Measurements from ENCODE around the gene FOXK1.

The FOXK1 gene

DNA sequence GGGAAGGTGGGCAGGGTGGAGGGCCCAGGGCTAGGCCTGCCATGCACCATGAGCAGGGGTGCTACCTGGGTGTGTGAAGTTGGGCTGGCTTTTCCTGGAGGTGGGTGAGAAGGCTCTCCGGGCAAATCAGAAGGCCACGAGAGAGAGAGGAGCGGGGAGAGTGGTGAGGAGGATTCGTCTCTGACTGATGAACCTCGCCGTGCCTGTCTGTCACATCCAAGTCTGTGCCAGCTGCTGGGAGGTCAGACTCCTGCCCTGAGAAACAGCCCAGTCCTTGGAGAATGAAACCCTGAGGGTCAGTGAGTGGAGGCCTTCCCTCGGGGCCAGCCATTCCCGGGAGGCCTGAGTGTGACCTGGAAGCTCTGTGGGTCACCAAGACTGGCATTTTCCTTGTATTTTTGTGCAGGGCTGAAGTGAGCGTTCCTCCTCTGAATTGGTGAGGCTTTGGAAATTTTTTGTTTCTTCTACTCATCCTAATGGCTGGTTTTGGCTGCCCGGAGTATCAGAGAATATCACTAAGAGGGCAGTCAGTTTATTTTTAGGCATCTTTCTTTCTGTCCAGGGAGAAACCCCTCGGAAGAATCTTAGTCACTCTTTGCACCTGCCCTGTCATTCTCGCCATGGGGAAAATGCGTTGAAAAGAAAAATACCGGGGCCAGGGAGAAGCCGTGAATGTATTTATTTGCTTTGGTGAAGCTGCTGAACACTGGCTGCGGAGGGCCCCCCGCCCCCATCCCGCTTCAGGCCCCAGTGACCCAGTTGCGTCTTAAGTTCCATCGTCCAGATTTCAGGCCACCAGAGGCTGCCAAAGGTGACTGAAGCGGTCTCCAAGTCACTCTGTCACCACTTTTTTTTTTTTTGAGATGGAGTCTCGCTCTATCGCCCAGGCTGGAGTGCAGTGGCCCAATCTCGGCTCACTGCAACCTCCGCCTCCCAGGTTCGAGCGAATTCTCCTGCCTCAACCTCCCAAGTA is 86.8 kb downstream of the FOXK1 start:
- TF ChIP-seq POLR2AphosphoS5 (IDR thresholded peaks at IDR 0.05; ENCODE audit: borderline replicate concordance, low read depth, low read length) = no peak
- no peak for TF ChIP-seq FOXP2 (optimal IDR thresholded peaks at IDR 0.05; ENCODE audit: control extremely low read depth, extremely low read length, insufficient read depth)
- no peak for TF ChIP-seq EZH2 (IDR thresholded peaks at IDR 0.05)
- H3K9me3 ChIP-seq (ENCODE audit: low read depth, low read length) = no peaks in the 10 kb centered on the region
- H3K9ac ChIP-seq (ENCODE audit: insufficient read length) = no peak overlapping the region
- no peak overlapping the region for H3K4me3 ChIP-seq
- H3K36me3 ChIP-seq (ENCODE audit: insufficient read depth, low read length) = peaks cover 1% of the 10 kb centered on the region; the same call in 1 of the 2 replicates
- H3K27ac ChIP-seq = no peak overlapping the region
- no peak for DNase-seq (ENCODE audit: low read depth, low spot score)

DNA sequence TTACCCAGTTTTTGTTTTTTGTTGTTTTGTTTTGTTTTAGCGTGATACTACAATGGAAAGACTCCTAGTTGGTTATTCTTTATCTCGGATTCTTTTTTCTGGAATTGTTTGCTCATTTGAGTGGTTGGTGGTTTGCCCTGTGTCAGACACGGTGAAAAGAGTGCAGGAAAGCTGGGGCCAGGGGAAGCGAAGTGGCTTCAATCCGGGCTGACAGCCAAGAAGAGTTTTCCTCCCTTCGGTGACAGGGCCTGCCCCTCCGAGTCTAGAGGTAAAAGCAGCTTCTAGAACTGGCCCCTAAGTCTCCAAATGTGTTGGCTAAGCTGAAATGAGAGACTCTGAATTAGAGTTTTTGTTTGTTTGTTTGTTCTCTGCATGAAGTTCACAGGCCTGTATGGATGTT is 87.7 kb downstream of the FOXK1 start:
- Histone ChIP-seq H3K4me3 (no peak overlapping the region), H3K9ac (ENCODE audit: insufficient read length) (no peak overlapping the region), H3K9me3 (ENCODE audit: low read depth, low read length) (no peaks in the 10 kb centered on the region), H3K27ac (0 out of 2 replicates have a peak overlapping the region, but pooled peaks have one; percentile 36), H3K36me3 (ENCODE audit: insufficient read depth, low read length) (no peaks in the 10 kb centered on the region)
- no peak for TF ChIP-seq EZH2 (IDR thresholded peaks at IDR 0.05)
- TF ChIP-seq FOXP2 (optimal IDR thresholded peaks at IDR 0.05; ENCODE audit: control extremely low read depth, extremely low read length, insufficient read depth) = no peak
- TF ChIP-seq POLR2AphosphoS5 (IDR thresholded peaks at IDR 0.05; ENCODE audit: borderline replicate concordance, low read depth, low read length) = no peak
- DNase-seq (ENCODE audit: low read depth, low spot score) = no peak

DNA sequence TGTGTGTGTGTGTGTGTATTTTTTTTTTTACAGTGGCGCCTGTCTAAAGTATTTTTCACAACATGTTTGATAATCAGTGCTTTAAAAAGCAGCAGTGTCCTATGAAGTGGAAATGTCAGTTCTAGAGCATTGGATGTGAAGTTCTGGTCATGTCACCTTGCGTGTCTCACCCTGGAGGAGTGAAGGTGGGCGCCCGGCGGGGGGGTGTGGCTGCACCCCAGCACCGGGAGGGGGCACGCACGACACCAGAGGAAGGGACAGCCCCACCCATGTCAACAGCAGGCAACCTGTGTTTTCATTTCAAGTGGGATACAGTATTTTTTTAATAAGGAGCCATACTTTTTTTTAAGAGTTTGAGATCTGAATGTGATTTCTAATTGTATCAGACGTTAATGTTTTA is 88.8 kb downstream of the FOXK1 start:
- DNase-seq (ENCODE audit: low read depth, low spot score) = no peak
- Histone ChIP-seq H3K4me3 (no peak overlapping the region), H3K36me3 (ENCODE audit: insufficient read depth, low read length) (no peaks in the 10 kb centered on the region), H3K9me3 (ENCODE audit: low read depth, low read length) (no peaks in the 10 kb centered on the region), H3K9ac (ENCODE audit: insufficient read length) (no peak overlapping the region), H3K27ac (no peak overlapping the region)
- TF ChIP-seq FOXP2 (optimal IDR thresholded peaks at IDR 0.05; ENCODE audit: control extremely low read depth, extremely low read length, insufficient read depth) (no peak), POLR2AphosphoS5 (IDR thresholded peaks at IDR 0.05; ENCODE audit: borderline replicate concordance, low read depth, low read length) (no peak), EZH2 (IDR thresholded peaks at IDR 0.05) (no peak)

DNA sequence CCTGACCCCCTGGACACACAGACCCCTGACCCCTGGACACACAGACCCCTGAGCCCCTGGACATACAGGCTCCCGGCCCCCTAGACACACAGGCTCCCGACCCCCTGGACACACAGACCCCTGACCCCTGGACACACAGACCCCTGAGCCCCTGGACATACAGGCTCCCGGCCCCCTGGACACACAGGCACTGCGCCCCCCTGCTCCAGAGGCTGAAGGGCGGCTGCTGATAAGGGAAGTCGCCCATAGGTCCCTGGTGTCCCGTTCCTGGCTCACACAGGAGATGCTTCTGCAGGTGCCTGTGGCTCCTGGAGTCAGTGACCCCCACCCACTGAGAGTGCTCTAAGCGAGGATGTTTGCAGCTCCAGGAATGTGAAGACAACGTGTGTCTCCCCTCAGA is 89.6 kb downstream of the FOXK1 start:
- H3K4me3 ChIP-seq = no peak overlapping the region
- TF ChIP-seq EZH2 (IDR thresholded peaks at IDR 0.05) (no peak), POLR2AphosphoS5 (IDR thresholded peaks at IDR 0.05; ENCODE audit: borderline replicate concordance, low read depth, low read length) (no peak), FOXP2 (optimal IDR thresholded peaks at IDR 0.05; ENCODE audit: control extremely low read depth, extremely low read length, insufficient read depth) (no peak)
- no peaks in the 10 kb centered on the region for H3K36me3 ChIP-seq (ENCODE audit: insufficient read depth, low read length)
- H3K27ac ChIP-seq = no peak overlapping the region
- H3K9ac ChIP-seq (ENCODE audit: insufficient read length) = no peak overlapping the region
- no peaks in the 10 kb centered on the region for H3K9me3 ChIP-seq (ENCODE audit: low read depth, low read length)
- DNase-seq (ENCODE audit: low read depth, low spot score) = no peak

- Histone ChIP-seq H3K4me3 (no peak overlapping the region), H3K9ac (ENCODE audit: insufficient read length) (no peak overlapping the region), H3K36me3 (ENCODE audit: insufficient read depth, low read length) (no peaks in the 10 kb centered on the region), H3K27ac (no peak overlapping the region), H3K9me3 (ENCODE audit: low read depth, low read length) (no peaks in the 10 kb centered on the region)
- no peak for DNase-seq (ENCODE audit: low read depth, low spot score)
- no peak for TF ChIP-seq FOXP2 (optimal IDR thresholded peaks at IDR 0.05; ENCODE audit: control extremely low read depth, extremely low read length, insufficient read depth)
- no peak for TF ChIP-seq EZH2 (IDR thresholded peaks at IDR 0.05)
- no peak for TF ChIP-seq POLR2AphosphoS5 (IDR thresholded peaks at IDR 0.05; ENCODE audit: borderline replicate concordance, low read depth, low read length)
These were observed 90.2 kb downstream of the FOXK1 start for GRCh38 chr7:4772306-4772705.

GRCh38 chr7:4774007-4774406 is 91.9 kb downstream of the FOXK1 start:
- no peaks in the 10 kb centered on the region for H3K9me3 ChIP-seq (ENCODE audit: low read depth, low read length)
- no peak for TF ChIP-seq POLR2AphosphoS5 (IDR thresholded peaks at IDR 0.05; ENCODE audit: borderline replicate concordance, low read depth, low read length)
- TF ChIP-seq FOXP2 (optimal IDR thresholded peaks at IDR 0.05; ENCODE audit: control extremely low read depth, extremely low read length, insufficient read depth) = no peak
- TF ChIP-seq EZH2 (IDR thresholded peaks at IDR 0.05) = no peak
- H3K27ac ChIP-seq = no peak overlapping the region
- DNase-seq (ENCODE audit: low read depth, low spot score) = no peak
- no peaks in the 10 kb centered on the region for H3K36me3 ChIP-seq (ENCODE audit: insufficient read depth, low read length)
- H3K4me3 ChIP-seq = peak overlapping the region; percentile 89; the same call in 1 of the 2 replicates
- H3K9ac ChIP-seq (ENCODE audit: insufficient read length) = no peak overlapping the region

- TF ChIP-seq POLR2AphosphoS5 (IDR thresholded peaks at IDR 0.05; ENCODE audit: borderline replicate concordance, low read depth, low read length) (no peak), FOXP2 (optimal IDR thresholded peaks at IDR 0.05; ENCODE audit: control extremely low read depth, extremely low read length, insufficient read depth) (no peak), EZH2 (IDR thresholded peaks at IDR 0.05) (no peak)
- H3K36me3 ChIP-seq (ENCODE audit: insufficient read depth, low read length) = no peaks in the 10 kb centered on the region
- no peak for DNase-seq (ENCODE audit: low read depth, low spot score)
These were observed 92.7 kb downstream of the FOXK1 start for GRCh38 chr7:4774658-4775249.

DNA sequence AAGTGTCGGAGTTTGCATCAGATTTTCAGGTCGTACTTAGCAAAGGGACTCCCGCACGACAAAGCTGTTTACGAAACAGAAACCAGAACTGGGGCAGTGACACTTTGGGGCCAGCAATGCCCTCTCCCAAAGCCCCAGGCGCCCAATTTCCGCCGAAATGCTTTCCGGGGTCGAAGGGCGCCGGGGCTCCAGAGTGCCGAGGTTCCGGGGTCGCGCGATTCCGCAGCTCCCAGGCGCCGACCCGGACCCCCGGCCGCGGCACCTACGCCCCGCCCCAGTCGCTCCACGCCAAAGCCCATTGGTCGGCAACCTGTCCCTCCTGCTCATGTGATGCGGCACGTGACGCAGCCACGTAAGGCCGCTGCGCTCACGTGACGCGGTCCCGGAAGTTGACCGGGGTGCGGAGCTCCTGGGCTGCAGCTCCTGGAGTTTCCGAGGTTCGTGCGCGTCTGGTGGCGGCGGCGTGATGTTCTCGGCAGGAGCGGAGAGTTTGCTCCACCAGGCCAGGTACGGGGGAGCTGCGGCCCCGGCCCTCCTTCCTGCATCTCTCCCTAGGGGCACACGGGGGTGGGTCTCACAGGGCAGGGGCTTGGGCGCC is 93.3 kb downstream of the FOXK1 start, which contains the start of gene AP5Z1:
Gene AP5Z1 (plus strand): TSS at position 374 of the 598 bp plus-strand sequence. CDS start 93 bp downstream, at position 467.
- Histone ChIP-seq H3K27ac (peak within 1 kb of the TSS; percentile 79), H3K4me3 (peak within 1 kb of the TSS; percentile 89), H3K9ac (ENCODE audit: insufficient read length) (peak within 1 kb of the TSS; percentile 90), H3K36me3 (ENCODE audit: insufficient read depth, low read length) (no peaks in the 10 kb centered on the region), H3K9me3 (ENCODE audit: low read depth, low read length) (no peaks in the 10 kb centered on the region)
- DNase-seq (ENCODE audit: low read depth, low spot score) = peak; percentile 79
- TF ChIP-seq FOXP2 (optimal IDR thresholded peaks at IDR 0.05; ENCODE audit: control extremely low read depth, extremely low read length, insufficient read depth) = peak; percentile 52
- TF ChIP-seq EZH2 (IDR thresholded peaks at IDR 0.05) = no peak
- TF ChIP-seq POLR2AphosphoS5 (IDR thresholded peaks at IDR 0.05; ENCODE audit: borderline replicate concordance, low read depth, low read length) = peak; percentile 83

More at GRCh38 chr7:4774658-4775249, 92.7 kb downstream of the FOXK1 start:
- no peaks in the 10 kb centered on the region for H3K9me3 ChIP-seq (ENCODE audit: low read depth, low read length)
- peak overlapping the region; percentile 89 for H3K4me3 ChIP-seq
- peak overlapping the region; percentile 90 for H3K9ac ChIP-seq (ENCODE audit: insufficient read length)
- peak overlapping the region; percentile 79 for H3K27ac ChIP-seq
